ENCODE results near the gene MCRIP1. TPM values are rescaled to one million over a fixed set of nuclear protein-coding genes. Genes with fewer than 3 reads are reported as not detected.

MCRIP1 gene
- total and polyA plus RNA-seq, 2 of the 13 experiments (the other 11 are each of a cell fraction or from before 2014, with no cell fraction given), result 79.7 to 84.9 TPM

GRCh38 chr17:81821603-81822311, 11.3 kb downstream of the MCRIP1 start (continued):
- no peak for TF ChIP-seq ZNF577 (CRISPR knock-in tag; IDR thresholded peaks at IDR 0.05; ENCODE audit: borderline replicate concordance, low read depth)
- TF ChIP-seq AKNA (CRISPR knock-in tag; IDR thresholded peaks at IDR 0.05; ENCODE audit: borderline replicate concordance), result no peak
- 0 out of 2 replicates have a peak, but pooled peaks have one; percentile 78 for TF ChIP-seq SALL2 (CRISPR knock-in tag; IDR thresholded peaks at IDR 0.05)
- no peak for TF ChIP-seq ZNF138 (CRISPR knock-in tag; IDR thresholded peaks at IDR 0.05; ENCODE audit: low read depth)
- peak; percentile 32; the same call in 1 of the 2 replicates for TF ChIP-seq YEATS4 (CRISPR knock-in tag; IDR thresholded peaks at IDR 0.05; ENCODE audit: borderline replicate concordance)
- TF ChIP-seq RNF2 (conservative IDR thresholded peaks at IDR 0.05; ENCODE audit: low read depth), result no peak
- no peak for TF ChIP-seq DNMT1 (CRISPR knock-in tag; IDR thresholded peaks at IDR 0.05)
- no peak for TF ChIP-seq FOSL1 (CRISPR knock-in tag; IDR thresholded peaks at IDR 0.05; ENCODE audit: borderline replicate concordance)
- TF ChIP-seq ZNF773 (CRISPR knock-in tag; IDR thresholded peaks at IDR 0.05; ENCODE audit: borderline replicate concordance), result no peak
- TF ChIP-seq LCORL (IDR thresholded peaks at IDR 0.05), result no peak
- TF ChIP-seq LCORL (CRISPR knock-in tag; IDR thresholded peaks at IDR 0.05), result peak; percentile 54; the same call in 1 of the 2 replicates
- TF ChIP-seq POLR2AphosphoS5 (IDR thresholded peaks at IDR 0.05; ENCODE audit: low read depth, low read length), result no peak
- TF ChIP-seq FOXK2 (IDR thresholded peaks at IDR 0.05), result no peak
- peak; percentile 85 for TF ChIP-seq SKI (IDR thresholded peaks at IDR 0.05; ENCODE audit: partially characterized antibody)
- no peak for TF ChIP-seq TAF15 (IDR thresholded peaks at IDR 0.05; ENCODE audit: low read depth, low read length, poor library complexity, severe bottlenecking)
- TF ChIP-seq SIN3A (IDR thresholded peaks at IDR 0.05; ENCODE audit: borderline replicate concordance, low read depth, low read length), result peak; percentile 65; the same call in 1 of the 2 replicates
- no peak for TF ChIP-seq ATF6 (CRISPR knock-in tag; conservative IDR thresholded peaks at IDR 0.05)
- no peak for TF ChIP-seq ZNF7 (CRISPR knock-in tag; IDR thresholded peaks at IDR 0.05)
- no peak for TF ChIP-seq NFYC (CRISPR knock-in tag; IDR thresholded peaks at IDR 0.05)
- TF ChIP-seq ZNF691 (CRISPR knock-in tag; IDR thresholded peaks at IDR 0.05; ENCODE audit: borderline replicate concordance, low read depth), result peak; percentile 15; the same call in 1 of the 2 replicates
- no peak for TF ChIP-seq ZBTB39 (CRISPR knock-in tag; IDR thresholded peaks at IDR 0.05)
